H1 (cell line): ENCODE measurements around the gene KDM5A. TPM values are rescaled to one million over a fixed set of nuclear protein-coding genes. Genes with fewer than 3 reads are reported as not detected.
A peak's percentile ranks its signal among the peaks of the same experiment; 100 is the strongest.

ENCODE experiments used
- ASH2L ChIP-seq: fragments of 200-600, 300-600 bp; sonication (generic); IDR thresholded peaks from one replicate; pipeline ENCODE4 v1.7.1; 2017; ENCODE audit warnings: low read length
- BACH1 ChIP-seq: IDR thresholded peaks from 2 replicates; pipeline ENCODE4 v1.6.1; 2012; ENCODE audit warnings: low read length, improper control_type of control experiment
- CBX8 ChIP-seq: fragments of 300-800, 300-1000 bp; sonication (generic); IDR thresholded peaks from 2 replicates; pipeline ENCODE4 v1.7.1; 2016; ENCODE audit warnings: low read depth, low read length, borderline replicate concordance
- EP300 ChIP-seq, 2 experiments: IDR thresholded peaks; 1 replicate in 1 of 2; 2 replicates in 1 of 2; pipeline ENCODE4 v1.6.1; 2011 to 2012; ENCODE audit warnings: low read depth in 2 of 2, low read length in 2 of 2, mild to moderate bottlenecking in 2 of 2, borderline replicate concordance in 1 of 2, inconsistent platforms in 1 of 2, moderate library complexity in 1 of 2
- HDAC2 ChIP-seq, 2 experiments: fragments of 300-600 bp in 1 of 2; sonication (generic) in 1 of 2; IDR thresholded peaks; 2 replicates each; pipeline ENCODE4 v1.6.1; 2011 to 2012; ENCODE audit warnings: low read depth in 2 of 2, low read length in 2 of 2, mild to moderate bottlenecking in 2 of 2, moderate library complexity in 2 of 2, borderline replicate concordance in 1 of 2, inconsistent platforms in 1 of 2
- KDM5A ChIP-seq: fragments of 200-600 bp; IDR thresholded peaks from 2 replicates; pipeline ENCODE4 v1.7.1; 2012; ENCODE audit warnings: mild to moderate bottlenecking, low read length, inconsistent platforms, mixed read lengths
- MAFK ChIP-seq: IDR thresholded peaks from 2 replicates; pipeline ENCODE4 v1.6.1; 2012; ENCODE audit warnings: low read depth, mild to moderate bottlenecking, improper control_type of control experiment, low read length
- POLR2A ChIP-seq, 2 experiments: IDR thresholded peaks; 1 replicate in 1 of 2; 2 replicates in 1 of 2; pipeline ENCODE4 v1.6.1; 2011; ENCODE audit warnings: low read depth in 2 of 2, low read length in 2 of 2, mild to moderate bottlenecking in 2 of 2; ENCODE audit errors: control extremely low read depth in 1 of 2
- RBBP5 ChIP-seq: IDR thresholded peaks from 2 replicates; pipeline ENCODE4 v1.7.1; 2012; ENCODE audit warnings: low read depth, mild to moderate bottlenecking, inconsistent platforms, low read length, moderate library complexity, borderline replicate concordance
- RXRA ChIP-seq: IDR thresholded peaks from 2 replicates; pipeline ENCODE4 v1.6.1; 2011; ENCODE audit warnings: low read depth, mild to moderate bottlenecking, low read length, moderate library complexity; ENCODE audit not compliant: insufficient read depth
- SAP30 ChIP-seq: fragments of 300-600 bp; sonication (generic); IDR thresholded peaks from 2 replicates; pipeline ENCODE4 v1.7.1; 2012; ENCODE audit warnings: low read length, moderate library complexity, mild to moderate bottlenecking, inconsistent platforms; ENCODE audit not compliant: insufficient read depth, insufficient replicate concordance
- TAF1 ChIP-seq: IDR thresholded peaks from 2 replicates; pipeline ENCODE4 v1.6.1; 2011; ENCODE audit warnings: mild to moderate bottlenecking, low read depth, low read length
- TCF12 ChIP-seq: IDR thresholded peaks from 2 replicates; pipeline ENCODE4 v1.6.1; 2011; ENCODE audit warnings: low read depth, mild to moderate bottlenecking, low read length
- polyA plus RNA-seq, 7 experiments: library from polyadenylated mRNA; depleted of rRNA in 3 of 7; stranded (reverse) in 5 of 7; unstranded in 2 of 7; fragments of >200 nt in 5 of 7; fragments of 200-250 nt in 2 of 7; gene quantifications; 1 replicate in 5 of 7; 2 replicates in 1 of 7; 4 replicates in 1 of 7; pipeline versions ENCODE4 v1.2.1 to v1.2.3, GENCODE V29; 2011 to 2013; ENCODE audit warnings: missing spikeins in 2 of 7, mixed read lengths in 2 of 7
- total RNA-seq: library from RNA; stranded (reverse); fragmentation: NEBNext Ultra II Directional; extraction: Animal tissue kit (Norgen Biotek cat#: 25700); gene quantifications from 2 replicates; pipeline ENCODE4 v1.2.1, GENCODE V29; 2021
- TF ChIP-seq, protein P1 (sequence below), 3 experiments: IDR thresholded peaks; 1 replicate in 2 of 3; 2 replicates in 1 of 3; pipeline versions ENCODE4 v1.5.1 to v1.6.1; 2011; ENCODE audit warnings: low read length in 3 of 3, mild to moderate bottlenecking in 3 of 3, inconsistent platforms in 2 of 3, low read depth in 1 of 3, moderate library complexity in 1 of 3; ENCODE audit not compliant: insufficient read depth in 1 of 3; ENCODE audit errors: control extremely low read depth in 1 of 3
- TF ChIP-seq, protein P2 (sequence below): IDR thresholded peaks from 2 replicates; pipeline ENCODE4 v1.6.1; 2012; ENCODE audit warnings: inconsistent platforms
- TF ChIP-seq, protein P3 (sequence below): IDR thresholded peaks from 2 replicates; pipeline ENCODE4 v1.6.1; 2012; ENCODE audit warnings: low read length, inconsistent platforms

Gene KDM5A
- total and polyA plus RNA-seq, 2 of the 8 experiments (the other 6 are each of a cell fraction or from before 2014, with no cell fraction given): 6.3 to 36.9 TPM

DNA sequence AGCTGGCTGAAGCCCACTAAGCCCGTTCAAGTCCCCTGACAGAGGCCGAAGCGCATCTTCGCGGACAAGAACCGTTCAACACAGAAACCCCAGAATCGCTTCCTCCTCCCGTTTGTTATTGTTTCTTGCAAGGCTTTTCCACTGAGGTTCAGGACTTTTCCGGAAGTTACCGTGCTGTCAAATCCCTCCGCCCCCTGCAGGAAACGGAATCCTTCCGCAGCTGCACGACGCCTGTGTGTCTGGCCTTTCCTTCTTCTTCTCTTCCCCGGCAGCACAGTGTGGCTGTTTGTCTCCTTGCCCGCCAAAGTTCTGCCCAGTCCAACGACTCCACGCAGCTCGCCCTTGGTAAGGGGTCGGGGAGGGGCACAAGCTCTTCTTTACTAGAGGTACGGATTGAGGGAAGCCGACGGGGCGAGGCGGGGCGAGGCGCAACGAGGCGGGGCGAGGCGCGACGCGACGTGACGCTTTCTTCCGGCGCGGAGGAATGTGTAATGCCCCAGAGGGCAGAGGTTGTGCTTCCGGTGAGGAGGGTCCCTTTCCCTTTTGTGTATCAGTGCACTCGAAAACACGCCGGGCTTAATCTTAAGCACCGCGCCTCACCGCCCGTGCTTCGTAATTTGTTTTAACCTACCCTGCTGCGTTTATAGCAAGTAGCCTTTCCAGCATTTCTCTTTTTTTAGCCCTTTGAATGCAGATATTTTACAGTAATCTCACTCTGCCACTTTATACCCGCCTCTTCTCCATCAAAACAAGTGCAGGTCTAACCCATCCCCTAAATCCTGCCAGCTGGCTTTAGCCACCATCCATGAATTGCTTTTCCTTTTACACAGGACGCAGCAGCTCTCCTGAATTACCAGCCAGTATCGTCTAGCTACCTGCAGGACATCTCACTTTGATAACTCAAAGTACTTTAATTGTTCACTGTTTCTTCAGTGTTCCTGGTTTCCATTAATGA, at the start of gene KDM5A (continued):
- TF ChIP-seq, protein P1, sequence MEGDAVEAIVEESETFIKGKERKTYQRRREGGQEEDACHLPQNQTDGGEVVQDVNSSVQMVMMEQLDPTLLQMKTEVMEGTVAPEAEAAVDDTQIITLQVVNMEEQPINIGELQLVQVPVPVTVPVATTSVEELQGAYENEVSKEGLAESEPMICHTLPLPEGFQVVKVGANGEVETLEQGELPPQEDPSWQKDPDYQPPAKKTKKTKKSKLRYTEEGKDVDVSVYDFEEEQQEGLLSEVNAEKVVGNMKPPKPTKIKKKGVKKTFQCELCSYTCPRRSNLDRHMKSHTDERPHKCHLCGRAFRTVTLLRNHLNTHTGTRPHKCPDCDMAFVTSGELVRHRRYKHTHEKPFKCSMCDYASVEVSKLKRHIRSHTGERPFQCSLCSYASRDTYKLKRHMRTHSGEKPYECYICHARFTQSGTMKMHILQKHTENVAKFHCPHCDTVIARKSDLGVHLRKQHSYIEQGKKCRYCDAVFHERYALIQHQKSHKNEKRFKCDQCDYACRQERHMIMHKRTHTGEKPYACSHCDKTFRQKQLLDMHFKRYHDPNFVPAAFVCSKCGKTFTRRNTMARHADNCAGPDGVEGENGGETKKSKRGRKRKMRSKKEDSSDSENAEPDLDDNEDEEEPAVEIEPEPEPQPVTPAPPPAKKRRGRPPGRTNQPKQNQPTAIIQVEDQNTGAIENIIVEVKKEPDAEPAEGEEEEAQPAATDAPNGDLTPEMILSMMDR (IDR thresholded peaks at IDR 0.05; ENCODE audit: control extremely low read depth in 1 of 3, insufficient read depth in 1 of 3, low read depth in 1 of 3, low read length in 3 of 3): peak in 1 of 3 experiments; percentile 15; a peak in 1 of 4 replicates
- TF ChIP-seq EP300 (IDR thresholded peaks at IDR 0.05; ENCODE audit: borderline replicate concordance in 1 of 2, low read depth in 2 of 2, low read length in 2 of 2) (peak; percentile 34 to 39; a peak in 2 of 3 replicates), CBX8 (no peak), RXRA (no peak), RBBP5 (peak; percentile 80; the same call in 1 of the 2 replicates), KDM5A (peak; percentile 70), TCF12 (no peak), TAF1 (peak; percentile 92), SAP30 (peak; percentile 81), BACH1 (peak; percentile 76; the same call in 1 of the 2 replicates), ASH2L (peak; percentile 90), HDAC2 (IDR thresholded peaks at IDR 0.05; ENCODE audit: borderline replicate concordance in 1 of 2, low read depth in 2 of 2, low read length in 2 of 2) (peak; percentile 27 to 90; a peak in 3 of 4 replicates), POLR2A (IDR thresholded peaks at IDR 0.05; ENCODE audit: control extremely low read depth in 1 of 2, low read depth in 2 of 2, low read length in 2 of 2) (peak; percentile 85 to 97), MAFK (no peak)
- TF ChIP-seq, protein P2, sequence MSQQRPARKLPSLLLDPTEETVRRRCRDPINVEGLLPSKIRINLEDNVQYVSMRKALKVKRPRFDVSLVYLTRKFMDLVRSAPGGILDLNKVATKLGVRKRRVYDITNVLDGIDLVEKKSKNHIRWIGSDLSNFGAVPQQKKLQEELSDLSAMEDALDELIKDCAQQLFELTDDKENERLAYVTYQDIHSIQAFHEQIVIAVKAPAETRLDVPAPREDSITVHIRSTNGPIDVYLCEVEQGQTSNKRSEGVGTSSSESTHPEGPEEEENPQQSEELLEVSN: 0 out of 2 replicates have a peak, but pooled peaks have one; percentile 31
- TF ChIP-seq, protein P3, sequence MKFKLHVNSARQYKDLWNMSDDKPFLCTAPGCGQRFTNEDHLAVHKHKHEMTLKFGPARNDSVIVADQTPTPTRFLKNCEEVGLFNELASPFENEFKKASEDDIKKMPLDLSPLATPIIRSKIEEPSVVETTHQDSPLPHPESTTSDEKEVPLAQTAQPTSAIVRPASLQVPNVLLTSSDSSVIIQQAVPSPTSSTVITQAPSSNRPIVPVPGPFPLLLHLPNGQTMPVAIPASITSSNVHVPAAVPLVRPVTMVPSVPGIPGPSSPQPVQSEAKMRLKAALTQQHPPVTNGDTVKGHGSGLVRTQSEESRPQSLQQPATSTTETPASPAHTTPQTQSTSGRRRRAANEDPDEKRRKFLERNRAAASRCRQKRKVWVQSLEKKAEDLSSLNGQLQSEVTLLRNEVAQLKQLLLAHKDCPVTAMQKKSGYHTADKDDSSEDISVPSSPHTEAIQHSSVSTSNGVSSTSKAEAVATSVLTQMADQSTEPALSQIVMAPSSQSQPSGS: no peak; the same call in 1 of the 2 replicates
